M059J (cell line): Measurements from ENCODE around the gene EMC9. TPM values are rescaled to one million over a fixed set of nuclear protein-coding genes. Genes with fewer than 3 reads are reported as not detected.
"Not testable (repeated sequence)": the region's sequence is repeated elsewhere in the genome, so short reads cannot be mapped to it uniquely, and the experiment has no call there.

Source experiments
- DNase-seq: peaks from one replicate; pipeline ENCODE4 v3.0.0-alpha.2; 2012; ENCODE audit warnings: low read depth
- total RNA-seq: library from RNA; depleted of rRNA; stranded (reverse); fragments of >200 nt; shearing (Covaris generic); gene quantifications from 2 replicates; pipeline ENCODE4 v1.2.3, GENCODE V29; 2014

Gene EMC9
- total RNA-seq, 1 experiment from 2014 or later: 30.6 TPM

DNA sequence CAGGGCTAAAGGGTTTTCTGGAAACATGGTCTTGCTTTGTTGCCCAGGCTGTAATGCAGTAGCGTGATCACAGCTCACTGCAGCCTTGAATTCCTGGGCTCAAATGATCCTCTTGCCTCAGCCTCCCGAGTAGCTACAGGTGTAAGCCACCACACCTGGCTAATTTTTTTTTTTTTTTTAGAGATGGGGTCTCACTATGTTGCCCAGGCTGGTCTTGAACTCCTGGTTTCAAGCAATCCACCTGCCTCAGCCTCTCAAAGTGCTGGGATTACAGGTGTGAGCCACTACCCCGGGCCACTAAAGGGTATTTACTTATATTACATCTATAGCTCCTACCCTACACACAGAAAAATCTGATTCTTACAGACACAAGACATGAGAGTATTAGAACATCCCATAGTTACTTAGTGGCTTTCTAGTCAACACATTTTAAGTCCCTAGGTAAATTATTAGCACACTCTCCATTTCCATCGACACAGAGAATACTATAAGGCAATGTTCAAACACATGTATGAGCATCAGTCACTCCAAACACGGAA lies 33.0 kb downstream of the EMC9 start:
- no peak for DNase-seq

DNA sequence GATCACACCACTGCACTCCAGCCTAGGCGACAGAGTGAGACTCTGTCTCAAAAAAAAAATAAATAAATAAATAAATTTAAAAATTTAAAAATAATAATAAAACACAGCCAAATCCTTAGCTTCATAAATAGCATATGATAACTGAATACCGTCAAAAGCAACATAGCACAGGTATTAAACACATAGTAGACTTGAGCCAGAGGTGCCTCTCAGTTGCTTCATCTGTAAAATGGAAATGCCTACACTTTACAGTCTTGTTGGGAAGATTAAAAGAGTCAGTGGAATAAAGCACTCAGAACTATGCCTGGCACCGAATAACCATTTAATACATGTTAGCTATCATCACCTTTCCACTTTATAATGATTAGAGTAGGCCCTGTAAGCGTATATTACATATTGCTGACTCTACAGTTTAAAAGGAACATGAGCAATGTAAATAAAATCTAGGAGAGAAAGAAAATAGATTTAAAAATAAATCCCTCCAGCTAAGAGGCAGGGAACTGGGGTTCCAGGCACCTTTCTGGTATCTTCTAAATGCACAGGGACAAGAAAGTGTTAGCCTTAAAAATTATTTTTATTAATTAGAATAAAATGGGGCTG lies 34.6 kb downstream of the EMC9 start:
- no peak for DNase-seq

DNA sequence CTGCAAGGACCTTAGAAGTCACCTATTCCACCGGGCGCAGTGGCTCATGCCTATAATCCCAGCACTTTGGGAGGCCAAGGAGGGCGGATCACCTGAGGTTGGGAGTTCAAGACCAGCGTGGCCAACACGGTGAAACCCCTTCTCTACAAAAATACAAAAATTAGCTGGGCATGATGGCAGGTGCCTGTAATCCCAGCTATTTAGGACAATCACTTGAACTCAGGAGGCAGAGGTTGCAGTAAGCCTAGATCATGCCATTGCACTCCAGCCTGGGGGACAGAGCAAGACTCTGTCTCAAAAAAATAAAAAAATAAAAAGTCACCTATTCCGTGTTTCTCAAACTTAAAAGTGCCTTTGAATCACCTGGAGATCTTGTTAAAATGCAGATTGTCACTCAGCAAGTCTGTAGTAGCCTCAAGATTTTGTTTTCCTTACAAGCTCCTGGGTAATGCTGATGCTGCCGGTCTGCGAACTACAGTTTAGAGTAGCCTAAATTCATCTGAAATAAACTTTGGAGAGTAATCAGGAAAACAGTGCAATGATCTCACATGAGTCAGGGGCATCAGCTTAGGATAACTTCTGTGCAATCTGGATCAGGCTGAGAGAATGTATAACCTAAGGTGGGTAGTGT lies 35.7 kb downstream of the EMC9 start:
- DNase-seq: not testable (repeated sequence)

DNA sequence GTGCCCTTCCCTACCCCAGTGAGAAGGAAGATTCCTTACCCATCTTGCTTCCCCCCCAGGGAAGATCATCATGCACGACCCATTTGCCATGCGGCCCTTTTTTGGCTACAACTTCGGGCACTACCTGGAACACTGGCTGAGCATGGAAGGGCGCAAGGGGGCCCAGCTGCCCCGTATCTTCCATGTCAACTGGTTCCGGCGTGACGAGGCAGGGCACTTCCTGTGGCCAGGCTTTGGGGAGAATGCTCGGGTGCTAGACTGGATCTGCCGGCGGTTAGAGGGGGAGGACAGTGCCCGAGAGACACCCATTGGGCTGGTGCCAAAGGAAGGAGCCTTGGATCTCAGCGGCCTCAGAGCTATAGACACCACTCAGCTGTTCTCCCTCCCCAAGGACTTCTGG lies 37.9 kb downstream of the EMC9 start:
- no peak for DNase-seq

DNA sequence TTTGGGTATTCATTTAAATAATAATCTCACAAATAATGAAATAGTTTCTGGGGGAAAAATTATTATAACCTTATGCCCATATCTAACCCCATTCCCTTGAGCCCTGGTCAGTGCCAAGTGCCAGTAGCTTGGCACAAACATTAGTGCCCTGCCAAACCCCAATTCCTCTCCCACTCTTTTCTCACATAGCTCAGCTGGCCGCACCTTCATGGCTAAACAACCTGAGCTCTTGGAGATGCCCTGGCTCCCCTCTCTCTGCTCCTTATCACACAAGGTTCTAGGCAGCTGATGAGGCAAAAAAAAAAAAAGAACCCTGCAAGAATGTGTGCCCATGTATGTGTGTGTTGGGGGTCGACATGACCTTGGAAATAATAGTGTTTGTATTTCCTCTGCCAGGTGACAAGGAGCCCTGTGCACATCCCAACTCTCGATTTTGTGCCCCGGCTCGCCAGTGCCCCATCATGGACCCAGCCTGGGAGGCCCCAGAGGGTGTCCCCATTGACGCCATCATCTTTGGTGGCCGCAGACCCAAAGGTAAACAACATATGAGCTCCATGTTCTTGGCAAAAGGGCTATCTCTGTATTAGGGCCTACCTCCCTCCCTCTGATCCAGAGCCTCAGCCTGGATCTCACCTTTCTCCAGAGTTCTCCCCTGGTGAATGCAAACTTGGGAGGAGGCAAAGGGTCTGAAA lies 38.9 kb downstream of the EMC9 start:
- no peak for DNase-seq

DNA sequence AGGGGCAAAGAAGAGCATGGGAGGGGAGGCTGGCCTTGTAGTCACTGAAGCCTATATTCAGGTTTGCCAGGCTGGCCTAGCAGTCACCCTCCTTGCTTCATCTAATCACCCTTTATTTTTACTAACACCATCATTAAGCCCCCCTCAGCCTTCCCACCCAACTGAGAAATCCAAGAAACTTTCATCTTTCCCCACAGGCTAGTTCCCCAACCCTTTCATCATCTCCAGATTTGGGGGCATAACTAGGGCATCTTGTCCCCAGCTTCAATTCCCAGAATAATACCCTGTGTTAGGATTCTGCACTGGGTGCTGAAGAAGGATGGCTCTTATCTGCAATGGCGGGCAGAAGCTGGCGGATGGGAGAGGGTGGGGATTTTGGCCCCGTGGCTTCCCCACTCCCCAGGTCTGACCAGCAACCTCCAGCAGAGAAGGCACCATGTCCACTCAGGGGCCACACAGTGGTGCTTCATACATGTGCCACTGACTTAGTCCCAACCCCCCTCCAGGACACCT lies 40.4 kb downstream of the EMC9 start:
- DNase-seq: no peak

DNA sequence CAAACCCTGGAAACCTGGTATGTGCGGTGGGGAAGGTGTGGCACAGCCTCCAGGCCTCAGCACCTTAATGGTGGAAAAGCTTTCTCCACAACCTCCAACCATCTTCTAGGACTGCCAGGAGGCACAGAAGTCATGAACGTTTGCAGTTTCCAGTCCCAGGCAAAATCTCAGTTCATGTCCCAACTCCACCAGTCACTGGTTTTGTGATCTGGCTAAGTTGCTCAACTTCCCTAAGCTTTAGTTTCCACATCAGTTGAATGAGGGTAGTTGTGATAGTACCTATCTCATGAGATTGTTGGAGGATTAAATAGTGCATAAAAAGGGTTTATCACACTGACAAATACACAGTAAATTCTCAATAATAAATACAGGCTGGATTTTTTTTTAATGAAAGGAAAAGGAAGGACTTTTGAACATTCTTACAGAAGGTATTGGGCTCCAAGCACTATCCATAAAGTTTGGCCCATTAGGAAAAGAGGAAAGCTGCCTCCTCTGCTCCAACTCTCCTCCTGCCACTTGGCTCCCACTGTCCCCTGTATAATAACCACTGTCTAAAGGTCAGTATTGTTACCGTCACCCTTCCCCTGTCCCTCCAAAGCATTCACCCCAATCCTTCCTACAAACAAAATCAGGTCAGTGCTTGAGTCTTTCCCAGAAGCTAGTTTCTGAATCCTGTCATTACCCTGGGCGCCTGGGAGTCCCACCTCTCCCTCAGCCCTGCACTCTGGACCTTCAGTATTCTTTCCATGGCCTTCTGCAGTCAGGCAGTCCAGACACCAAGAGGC lies 41.0 kb downstream of the EMC9 start:
- no peak for DNase-seq

DNA sequence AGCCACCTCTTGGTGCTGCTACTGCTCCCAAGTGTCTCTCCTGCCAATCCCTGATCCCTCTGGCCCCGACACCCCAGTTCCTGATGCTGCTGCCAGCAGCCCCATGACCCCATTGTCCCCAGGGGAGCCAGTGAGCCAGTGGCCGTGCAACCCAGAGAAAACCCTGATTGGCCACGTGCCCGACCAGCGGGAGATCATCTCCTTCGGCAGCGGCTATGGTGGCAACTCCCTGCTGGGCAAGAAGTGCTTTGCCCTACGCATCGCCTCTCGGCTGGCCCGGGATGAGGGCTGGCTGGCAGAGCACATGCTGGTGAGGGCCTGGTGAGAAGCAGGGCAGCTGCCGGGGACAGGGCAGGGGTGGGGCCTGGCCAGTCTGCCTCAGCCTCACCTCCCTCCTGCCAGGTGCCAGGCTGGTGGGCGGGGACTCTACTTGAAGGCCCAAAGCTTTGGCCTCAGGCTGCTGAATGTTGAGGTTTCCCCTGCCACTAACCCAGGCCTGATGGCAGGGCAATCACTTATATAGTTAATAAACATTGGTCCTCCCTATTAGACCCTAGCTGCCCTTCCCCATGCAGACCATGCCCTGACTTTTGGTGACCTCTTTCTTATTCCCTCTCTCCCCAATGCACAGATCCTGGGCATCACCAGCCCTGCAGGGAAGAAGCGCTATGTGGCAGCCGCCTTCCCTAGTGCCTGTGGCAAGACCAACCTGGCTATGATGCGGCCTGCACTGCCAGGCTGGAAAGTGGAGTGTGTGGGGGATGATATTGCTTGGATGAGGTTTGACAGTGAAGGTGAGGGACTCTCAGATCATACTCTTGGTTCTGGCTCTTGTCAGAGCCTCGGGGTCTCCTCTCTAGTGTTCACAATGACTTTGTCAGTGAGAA lies 42.2 kb downstream of the EMC9 start:
- DNase-seq: no peak

DNA sequence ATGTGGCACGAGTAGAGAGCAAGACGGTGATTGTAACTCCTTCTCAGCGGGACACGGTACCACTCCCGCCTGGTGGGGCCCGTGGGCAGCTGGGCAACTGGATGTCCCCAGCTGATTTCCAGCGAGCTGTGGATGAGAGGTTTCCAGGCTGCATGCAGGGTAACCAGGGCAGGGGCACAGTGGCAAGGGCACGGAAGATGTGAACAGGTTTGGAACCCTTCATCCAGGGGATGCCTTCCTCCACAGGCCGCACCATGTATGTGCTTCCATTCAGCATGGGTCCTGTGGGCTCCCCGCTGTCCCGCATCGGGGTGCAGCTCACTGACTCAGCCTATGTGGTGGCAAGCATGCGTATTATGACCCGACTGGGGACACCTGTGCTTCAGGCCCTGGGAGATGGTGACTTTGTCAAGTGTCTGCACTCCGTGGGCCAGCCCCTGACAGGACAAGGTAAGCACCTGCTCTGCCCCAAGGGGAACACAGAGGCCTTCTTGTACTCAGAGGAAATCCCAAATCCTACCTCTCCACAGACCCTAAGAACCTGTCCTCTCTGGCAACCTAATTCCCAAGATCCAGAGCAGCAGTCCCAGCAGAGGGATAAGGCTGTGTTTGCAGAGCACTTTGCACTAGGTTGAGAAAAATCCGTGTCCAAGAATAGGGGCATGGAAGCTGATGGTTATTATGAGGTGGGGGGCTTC lies 43.0 kb downstream of the EMC9 start:
- no peak for DNase-seq

DNA sequence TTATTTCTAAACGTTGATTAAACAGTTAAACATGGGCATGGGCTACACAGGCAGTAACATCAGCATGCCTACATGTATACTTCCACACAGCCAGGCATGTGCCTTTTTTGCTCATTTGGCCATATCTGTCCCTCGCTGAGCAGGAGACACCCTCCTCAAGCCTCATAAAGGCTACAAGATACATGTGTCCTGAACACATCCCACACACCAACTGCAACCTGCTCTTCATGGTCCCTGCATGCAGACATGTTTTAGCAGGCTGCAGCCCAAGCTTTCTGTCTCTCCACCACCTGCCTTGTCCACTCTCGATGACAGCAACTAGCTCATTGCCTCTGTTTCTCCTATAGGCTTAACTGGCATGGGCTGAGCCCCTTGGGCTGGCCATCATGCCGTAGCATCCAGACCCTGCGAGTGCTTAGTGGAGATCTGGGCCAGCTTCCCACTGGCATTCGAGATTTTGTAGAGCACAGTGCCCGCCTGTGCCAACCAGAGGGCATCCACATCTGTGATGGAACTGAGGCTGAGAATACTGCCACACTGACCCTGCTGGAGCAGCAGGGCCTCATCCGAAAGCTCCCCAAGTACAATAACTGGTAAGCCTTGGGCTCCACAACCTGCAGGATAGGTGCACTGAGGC lies 44.7 kb downstream of the EMC9 start:
- DNase-seq: no peak

DNA sequence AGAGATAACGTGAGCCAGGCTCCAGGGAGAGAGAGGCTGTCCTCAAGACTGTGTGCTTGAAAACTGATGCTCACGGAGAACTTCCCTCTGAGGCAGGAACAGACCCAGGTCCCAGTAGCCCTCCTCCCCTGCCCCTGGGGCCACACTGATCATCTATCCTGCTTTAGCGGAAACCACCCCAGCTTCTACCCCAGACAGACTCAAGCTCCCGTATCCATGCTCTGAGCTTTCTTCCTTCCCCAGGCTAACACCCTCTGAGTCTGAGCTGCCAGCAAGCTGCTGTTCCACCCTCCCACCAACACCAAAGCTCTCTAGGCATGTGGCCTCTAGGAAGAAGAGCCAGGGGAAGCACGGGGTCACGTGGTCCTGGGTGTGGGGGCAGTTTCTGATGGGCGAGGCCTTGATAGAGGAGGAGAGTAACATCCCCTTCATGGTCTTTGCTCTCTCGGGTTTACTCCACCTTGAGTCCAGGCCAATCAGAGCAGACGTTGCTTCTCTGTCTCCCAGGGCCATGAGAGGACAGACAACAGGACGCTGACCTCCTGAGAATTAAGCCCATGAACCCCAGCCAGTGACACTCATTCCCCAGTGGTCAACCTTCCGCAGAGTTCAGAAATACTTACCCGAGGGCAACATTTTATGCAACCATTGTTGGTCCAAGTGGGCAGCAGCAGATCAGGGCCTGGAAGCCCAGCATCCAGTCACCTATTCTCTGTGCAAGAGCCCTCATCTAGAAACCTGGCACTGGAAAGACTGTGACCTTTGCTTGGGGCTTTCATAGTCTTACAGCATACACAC lies 45.9 kb downstream of the EMC9 start:
- no peak for DNase-seq

DNA sequence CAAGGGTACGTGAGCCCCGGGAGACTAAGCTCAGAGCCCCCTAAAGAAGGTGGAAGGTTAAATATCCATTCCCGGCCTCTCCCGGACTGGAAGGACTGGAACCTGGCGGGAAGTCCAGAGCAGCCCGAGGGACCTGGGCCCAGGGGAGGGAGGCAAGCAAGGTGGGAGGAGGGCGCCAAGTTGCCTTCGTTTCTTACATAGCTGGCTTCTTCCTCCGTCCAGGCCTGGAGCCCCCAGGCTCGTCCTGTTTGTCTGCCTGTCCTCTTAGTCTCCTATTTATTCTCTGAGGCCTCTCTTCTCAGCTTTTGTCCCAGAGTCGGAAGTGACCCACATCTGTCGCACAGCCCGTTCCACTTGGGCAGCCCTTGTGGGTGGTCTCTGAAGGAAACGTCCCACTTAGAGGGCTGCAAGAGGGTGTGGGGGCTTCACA lies 46.5 kb downstream of the EMC9 start:
- no peak for DNase-seq

DNA sequence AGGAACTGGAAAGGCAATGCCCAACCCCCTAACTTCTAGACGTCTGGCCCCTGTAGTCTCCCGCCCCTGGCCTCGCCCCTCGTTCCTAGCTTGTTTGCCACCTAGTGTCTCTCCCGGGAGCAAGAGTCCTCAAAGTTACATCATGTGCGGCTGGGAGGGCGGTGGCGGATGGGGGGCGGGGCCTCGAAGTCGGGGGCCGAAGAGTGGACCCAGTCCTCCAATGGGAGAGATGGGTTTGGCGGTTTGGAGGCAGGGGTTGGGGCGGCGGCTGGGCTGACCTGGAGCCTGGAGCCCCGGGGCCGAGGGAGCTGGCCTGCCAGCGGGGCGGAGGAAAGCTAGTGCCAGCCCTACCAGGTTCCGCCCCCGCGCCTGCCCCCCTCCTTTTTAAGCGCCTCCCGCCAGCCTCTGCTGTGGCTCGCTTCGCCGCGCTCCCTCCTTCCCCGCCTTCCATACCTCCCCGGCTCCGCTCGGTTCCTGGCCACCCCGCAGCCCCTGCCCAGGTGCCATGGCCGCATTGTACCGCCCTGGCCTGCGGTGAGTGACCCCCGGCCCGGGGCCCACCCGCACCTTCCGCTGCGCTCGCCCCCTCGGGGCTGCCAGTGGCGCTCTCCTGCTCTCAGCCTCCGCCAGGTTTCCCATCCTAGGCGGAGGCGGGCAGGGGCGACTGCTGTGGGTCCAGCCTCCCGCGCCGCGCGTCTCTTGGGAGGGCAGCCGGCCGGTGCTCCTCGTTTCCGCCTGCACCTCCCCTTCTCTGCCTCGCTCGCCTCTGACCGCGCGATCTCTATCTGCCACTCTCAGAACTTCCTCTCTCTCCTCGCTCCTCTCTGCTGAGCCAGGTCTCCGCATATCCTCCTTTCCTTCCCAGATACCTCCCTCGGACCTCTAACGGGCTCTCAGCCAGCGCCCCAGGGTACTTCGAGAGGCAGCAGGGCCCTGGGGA lies 47.2 kb downstream of the EMC9 start, which contains the start of gene PCK2:
Gene PCK2, plus strand, starts transcription at position 411 of the 940 bp plus-strand sequence. Its CDS starts 95 bp downstream, at position 506.
- peak; percentile 89 for DNase-seq

DNA sequence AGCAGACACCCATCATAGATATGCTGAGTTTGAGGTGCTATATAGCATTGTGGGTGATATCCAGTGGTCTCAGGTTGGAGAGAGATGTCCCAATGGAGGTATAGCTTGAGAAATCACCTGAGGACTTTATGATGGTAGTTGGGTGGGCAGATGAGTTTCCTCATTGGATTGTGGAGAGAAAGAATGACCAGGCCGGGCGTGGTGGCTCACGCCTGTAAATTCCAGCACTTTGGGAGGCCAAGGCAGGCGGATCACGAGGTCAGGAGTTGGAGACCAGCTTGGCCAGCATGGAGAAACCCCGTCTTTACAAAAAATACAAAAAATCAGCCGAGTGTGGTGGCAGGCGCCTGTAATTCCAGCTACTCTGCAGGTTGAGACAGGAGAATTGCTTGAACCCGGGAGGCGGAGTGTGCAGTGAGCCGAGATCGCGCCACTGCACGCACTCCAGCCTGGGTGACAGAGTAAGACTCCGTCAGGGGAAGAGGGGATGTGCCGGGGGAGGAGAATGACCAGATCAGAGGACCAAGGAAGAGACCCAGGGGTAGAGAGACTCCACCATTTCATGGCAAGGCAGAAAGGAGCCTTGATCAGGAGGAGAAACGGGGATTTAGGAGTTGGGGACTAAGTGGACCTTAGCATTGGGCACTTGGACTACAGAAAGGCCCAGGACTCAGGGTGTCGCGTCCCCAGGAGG lies 48.0 kb downstream of the EMC9 start:
- DNase-seq: no peak

DNA sequence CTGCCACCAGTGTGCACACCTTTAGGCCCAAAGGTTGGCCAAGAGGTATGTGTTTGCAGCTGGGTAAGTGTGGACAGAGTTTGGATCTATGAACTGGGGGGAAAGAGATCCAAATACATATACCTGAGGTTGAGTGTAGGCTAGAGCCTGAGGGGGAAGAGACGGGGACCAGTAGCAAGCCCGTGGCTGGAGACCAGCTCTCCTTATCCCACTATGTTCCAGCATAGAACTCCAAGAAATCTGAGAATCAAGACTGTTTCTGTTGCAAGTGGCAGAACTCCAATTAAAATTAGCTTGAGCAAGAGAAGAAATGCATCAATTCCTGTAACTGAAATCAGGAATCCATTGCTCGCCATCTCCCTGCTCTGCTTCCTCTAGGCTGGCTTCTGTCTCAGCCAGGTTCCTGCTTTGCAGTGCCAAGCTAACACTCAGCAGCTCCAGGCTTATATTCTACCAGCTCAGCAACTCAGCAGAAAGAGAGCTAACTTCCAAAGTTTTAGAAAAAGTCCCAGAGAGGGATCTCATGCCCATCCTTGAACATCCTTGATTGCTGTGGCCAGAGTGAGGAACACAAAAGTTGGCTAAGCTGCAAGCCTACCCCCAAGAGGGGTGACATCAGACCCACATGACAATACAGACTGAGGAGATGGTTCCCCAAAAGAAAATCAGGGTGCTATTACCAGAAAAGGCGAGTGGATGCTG lies 48.7 kb downstream of the EMC9 start:
- DNase-seq: no peak

DNA sequence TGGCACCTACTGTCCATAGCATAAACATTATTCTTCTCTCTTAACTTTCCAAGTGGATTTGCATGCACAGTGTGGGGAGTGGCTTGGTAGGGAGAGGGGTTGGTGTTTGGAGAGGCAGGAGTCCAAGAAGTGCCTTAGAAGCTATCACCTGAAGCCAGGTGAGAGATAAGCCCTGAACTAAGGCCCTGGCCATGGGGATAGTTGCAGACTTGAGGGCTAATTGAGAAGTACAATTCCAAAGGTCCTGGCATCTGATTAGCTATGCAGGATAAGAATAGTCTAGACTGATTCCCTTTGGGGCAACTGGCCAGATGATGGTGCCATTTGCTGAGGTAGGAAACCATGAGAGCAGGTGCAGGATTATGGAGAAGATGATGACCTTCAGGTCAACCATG lies 49.3 kb downstream of the EMC9 start:
- DNase-seq: no peak
